Esophagus muscularis mucosa (tissue), 4 donors: ENCODE results near the gene PHKA2. TPM values are rescaled to one million over a fixed set of nuclear protein-coding genes. Genes with fewer than 3 reads are reported as not detected.

Experiments used
- DNase-seq: peaks from one replicate; pipeline ENCODE4 v3.0.0-alpha.2; 2017; ENCODE audit errors: extremely low spot score
- H3K27ac ChIP-seq, 4 donors: fragments of 200-600 bp; sonication (generic); replicated peaks in 1 of 4; 1 replicate in 3 of 4; 2 replicates in 1 of 4; pipeline ENCODE4 v1.5.1; 2016 to 2019; ENCODE audit warnings: mild to moderate bottlenecking in 1 of 4
- H3K27me3 ChIP-seq, 4 donors: fragments of 200-600 bp; sonication (generic); one replicate each; pipeline versions ENCODE4 v1.5.1 to v1.6.0; 2016 to 2019
- H3K36me3 ChIP-seq, 4 donors: fragments of 200-600 bp; sonication (generic); one replicate each; pipeline ENCODE4 v1.5.1; 2016 to 2019
- H3K4me1 ChIP-seq, 4 donors: fragments of 200-600 bp; sonication (generic); one replicate each; pipeline ENCODE4 v1.5.1; 2016 to 2019
- H3K4me3 ChIP-seq, 4 donors: fragments of 200-600 bp; sonication (generic); 1 replicate in 2 of 4; 2 replicates in 2 of 4; pipeline ENCODE4 v1.5.1; 2016 to 2019; ENCODE audit warnings: mild to moderate bottlenecking in 4 of 4, moderate library complexity in 1 of 4
- H3K9me3 ChIP-seq, 4 donors: fragments of 200-600 bp; sonication (generic); 1 replicate in 3 of 4; 2 replicates in 1 of 4; pipeline ENCODE4 v1.5.1; 2016 to 2019
- EP300 ChIP-seq: sonication (generic); formaldehyde crosslinking; IDR thresholded peaks from one replicate; pipeline ENCODE4 v1.6.1; 2017; ENCODE audit warnings: antibody characterized with exemption
- POLR2A ChIP-seq: fragments of 450-650 bp; IDR thresholded peaks from one replicate; pipeline ENCODE4 v1.6.1; 2017; ENCODE audit warnings: antibody characterized with exemption, moderate library complexity, mild to moderate bottlenecking, low read depth
- POLR2AphosphoS5 ChIP-seq, 2 donors: sonication (generic); formaldehyde crosslinking; IDR thresholded peaks; one replicate each; pipeline ENCODE4 v1.6.1; 2017; ENCODE audit warnings: antibody characterized with exemption in 2 of 2
- WGBS: methylation state at CpG from one replicate; pipeline ENCODE4 v1.1.5; 2018; 5-methylcytosine and 5-hydroxymethylcytosine counted together
- intact Hi-C: fragments of 100-400 bp; cut with DNase I; formaldehyde crosslinking; loops from one replicate; pipeline ENCODE4 v1.15.1; 2023
- total RNA-seq, 4 donors: library from RNA; depleted of rRNA; stranded (reverse); fragments of >200 nt; gene quantifications; one replicate each; pipeline versions ENCODE4 v1.1.0 to v1.2.1, GENCODE V29; 2016
- TF ChIP-seq, protein P1 (sequence below), 3 experiments: fragments of 200-600 bp in 2 of 3; fragments of 450-650 bp in 1 of 3; sonication (generic) in 2 of 3; IDR thresholded peaks; one replicate each; pipeline ENCODE4 v1.5.1; 2017 to 2019; ENCODE audit warnings: antibody characterized with exemption in 3 of 3, mild to moderate bottlenecking in 2 of 3, moderate library complexity in 1 of 3

The PHKA2 gene
- total RNA-seq, 4 donors from 2014 or later, result 9.8 to 20.7 (median 15.4) TPM

DNA sequence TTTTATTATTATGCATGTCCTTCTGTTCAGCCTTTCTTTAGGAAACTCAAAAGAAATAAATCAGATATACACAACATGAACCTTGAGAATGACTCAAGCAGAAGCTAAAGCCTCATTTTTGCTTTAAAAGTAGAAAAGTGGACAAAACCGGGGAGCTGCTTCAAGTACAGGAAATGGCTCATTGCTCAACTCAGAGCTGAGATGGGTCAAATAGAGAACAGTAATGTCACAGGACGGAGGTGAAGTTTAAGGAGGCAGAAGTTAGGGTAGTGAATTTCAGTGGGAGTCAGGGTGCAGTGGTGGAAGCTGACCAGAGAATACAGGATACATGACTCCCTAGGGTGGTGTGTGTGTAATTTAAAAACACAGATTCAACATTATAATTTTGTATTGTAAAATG is 22.2 kb downstream of the PHKA2 start:
- TF ChIP-seq, protein P1, sequence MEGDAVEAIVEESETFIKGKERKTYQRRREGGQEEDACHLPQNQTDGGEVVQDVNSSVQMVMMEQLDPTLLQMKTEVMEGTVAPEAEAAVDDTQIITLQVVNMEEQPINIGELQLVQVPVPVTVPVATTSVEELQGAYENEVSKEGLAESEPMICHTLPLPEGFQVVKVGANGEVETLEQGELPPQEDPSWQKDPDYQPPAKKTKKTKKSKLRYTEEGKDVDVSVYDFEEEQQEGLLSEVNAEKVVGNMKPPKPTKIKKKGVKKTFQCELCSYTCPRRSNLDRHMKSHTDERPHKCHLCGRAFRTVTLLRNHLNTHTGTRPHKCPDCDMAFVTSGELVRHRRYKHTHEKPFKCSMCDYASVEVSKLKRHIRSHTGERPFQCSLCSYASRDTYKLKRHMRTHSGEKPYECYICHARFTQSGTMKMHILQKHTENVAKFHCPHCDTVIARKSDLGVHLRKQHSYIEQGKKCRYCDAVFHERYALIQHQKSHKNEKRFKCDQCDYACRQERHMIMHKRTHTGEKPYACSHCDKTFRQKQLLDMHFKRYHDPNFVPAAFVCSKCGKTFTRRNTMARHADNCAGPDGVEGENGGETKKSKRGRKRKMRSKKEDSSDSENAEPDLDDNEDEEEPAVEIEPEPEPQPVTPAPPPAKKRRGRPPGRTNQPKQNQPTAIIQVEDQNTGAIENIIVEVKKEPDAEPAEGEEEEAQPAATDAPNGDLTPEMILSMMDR (IDR thresholded peaks at IDR 0.05), result no peak
- TF ChIP-seq POLR2A (no peak), POLR2AphosphoS5 (IDR thresholded peaks at IDR 0.05) (no peak), EP300 (no peak)
- intact Hi-C loops, result no loop called here
- DNase-seq, result no peak
- Histone ChIP-seq H3K27ac (no peak overlapping the region), H3K36me3 (no peaks in the 10 kb centered on the region), H3K27me3 (no peaks in the 10 kb centered on the region), H3K4me3 (no peak overlapping the region), H3K4me1 (no peaks in the 10 kb centered on the region), H3K9me3 (no peaks in the 10 kb centered on the region)
- 64% methylated on average over 2 of the region's 2 CpGs for WGBS

DNA sequence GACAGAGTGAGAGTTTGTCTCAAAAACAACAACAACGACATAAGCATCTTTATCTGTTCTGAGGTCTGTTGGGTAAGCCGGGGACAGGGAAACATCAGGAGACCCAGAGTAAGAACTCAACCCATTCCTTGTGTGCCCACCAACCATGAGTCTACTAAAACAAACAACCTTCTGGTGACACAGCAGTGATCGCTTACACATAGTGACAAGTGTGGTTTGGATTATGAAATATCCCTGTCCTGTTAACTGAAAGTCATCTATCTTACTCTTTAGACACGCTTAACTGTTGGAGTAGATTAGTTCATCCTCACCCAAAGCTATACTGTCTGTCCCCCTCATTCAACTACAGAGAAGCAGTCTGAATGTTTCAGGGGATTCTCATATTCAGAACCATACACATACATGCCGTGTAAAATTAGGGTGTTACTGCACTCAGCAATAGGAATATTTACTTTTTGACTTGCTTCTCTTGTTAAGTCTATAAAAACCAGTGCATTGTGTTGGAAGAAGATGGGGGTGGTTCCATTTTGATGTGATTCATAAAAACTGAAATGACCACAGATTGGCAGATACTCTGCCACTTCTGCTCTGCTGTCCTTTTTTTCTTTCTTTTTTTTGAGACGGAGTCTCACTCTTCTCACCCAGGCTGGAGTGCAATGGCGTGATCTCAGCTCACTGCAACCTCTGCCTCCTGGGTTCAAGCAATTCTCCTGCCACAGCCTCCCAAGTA is 27.4 kb downstream of the PHKA2 start:
- DNase-seq, result no peak
- intact Hi-C loops, result no loop called here
- peaks cover 0 to 4% (median 0%) of the 10 kb centered on the region in 4 donors for H3K36me3 ChIP-seq
- WGBS, result 85% methylated on average over 7 of the region's 7 CpGs
- TF ChIP-seq POLR2AphosphoS5 (IDR thresholded peaks at IDR 0.05) (no peak), EP300 (no peak), POLR2A (no peak)
- TF ChIP-seq, protein P1 (IDR thresholded peaks at IDR 0.05), result no peak
- no peak overlapping the region for H3K27ac ChIP-seq
- H3K4me3 ChIP-seq, result no peak overlapping the region
- H3K4me1 ChIP-seq, result no peaks in the 10 kb centered on the region
- H3K27me3 ChIP-seq, result no peaks in the 10 kb centered on the region
- H3K9me3 ChIP-seq, result no peaks in the 10 kb centered on the region

DNA sequence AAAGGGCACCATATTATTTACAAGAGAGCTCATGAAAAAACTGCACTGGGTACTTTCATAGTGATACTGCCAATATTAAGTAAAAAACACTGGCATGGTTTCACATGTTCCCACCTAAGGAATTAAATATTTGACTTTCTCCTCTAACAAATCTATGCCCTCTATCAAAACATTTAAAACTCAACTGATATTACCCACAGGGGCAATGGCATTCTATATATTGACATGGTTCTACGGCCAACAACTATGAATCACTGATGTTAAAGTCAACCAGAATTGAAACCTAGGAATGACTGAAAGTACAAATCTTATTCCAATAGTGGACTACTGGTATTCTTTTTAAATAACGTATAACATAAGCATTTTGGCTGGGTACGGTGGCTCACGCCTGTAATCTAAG is 28.2 kb downstream of the PHKA2 start:
- no peaks in the 10 kb centered on the region for H3K4me1 ChIP-seq
- WGBS, result 83% methylated on average over 4 of the region's 4 CpGs
- DNase-seq, result no peak
- no peak overlapping the region for H3K4me3 ChIP-seq
- H3K36me3 ChIP-seq, result peaks cover 0 to 12% (median 3%) of the 10 kb centered on the region in 4 donors
- H3K9me3 ChIP-seq, result no peaks in the 10 kb centered on the region
- no peaks in the 10 kb centered on the region for H3K27me3 ChIP-seq
- H3K27ac ChIP-seq, result no peak overlapping the region
- TF ChIP-seq, protein P1 (IDR thresholded peaks at IDR 0.05), result no peak
- intact Hi-C loops, result no loop called here

DNA sequence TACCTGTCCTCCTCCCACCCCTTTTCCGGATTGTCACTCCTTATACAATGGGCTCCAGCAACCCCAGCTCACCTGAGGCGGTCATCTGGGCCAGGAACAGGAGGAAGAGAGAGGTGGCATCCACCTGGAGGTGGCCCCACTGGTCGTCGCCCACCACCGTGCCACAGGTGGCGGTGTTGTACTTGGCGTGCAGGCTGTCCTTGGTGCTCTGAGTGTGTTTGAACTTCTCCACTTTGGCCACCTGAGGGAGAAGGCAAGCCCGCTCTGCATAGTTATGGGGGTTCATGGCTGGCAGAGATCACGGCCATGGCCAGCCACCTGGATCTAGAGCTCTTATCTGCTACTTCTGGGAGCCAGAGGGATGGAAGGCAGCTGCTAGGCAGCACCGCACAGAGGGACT is 32.9 kb downstream of the PHKA2 start:
- Histone ChIP-seq H3K4me1 (no peaks in the 10 kb centered on the region), H3K9me3 (no peaks in the 10 kb centered on the region), H3K27me3 (no peaks in the 10 kb centered on the region), H3K36me3 (peaks cover 0 to 32% (median 10%) of the 10 kb centered on the region in 4 donors), H3K4me3 (no peak overlapping the region), H3K27ac (no peak overlapping the region)
- WGBS, result 83% methylated on average over 10 of the region's 10 CpGs
- DNase-seq, result no peak
- TF ChIP-seq EP300, result no peak
- TF ChIP-seq POLR2A, result no peak
- no peak for TF ChIP-seq POLR2AphosphoS5 (IDR thresholded peaks at IDR 0.05)
- intact Hi-C loops, result no loop called here

DNA sequence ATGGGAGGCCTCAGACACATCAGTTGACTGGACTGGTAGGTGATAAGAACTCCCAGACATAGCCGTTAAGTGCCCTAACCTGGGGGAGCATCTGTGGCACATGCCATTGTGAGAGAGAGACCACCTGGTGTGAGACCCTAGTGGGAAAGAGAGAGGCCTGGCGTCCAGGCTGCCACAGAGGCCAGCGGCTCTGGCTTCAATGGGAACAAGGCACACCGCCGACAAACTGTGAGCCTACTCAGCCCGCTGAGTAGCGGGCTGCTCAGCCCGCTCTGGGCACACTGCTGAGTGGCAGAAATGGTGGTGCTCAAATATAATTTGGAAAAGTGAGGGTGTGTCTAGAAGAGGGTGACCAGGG is 34.0 kb downstream of the PHKA2 start:
- TF ChIP-seq, protein P1 (IDR thresholded peaks at IDR 0.05), result no peak
- no peak for TF ChIP-seq POLR2AphosphoS5 (IDR thresholded peaks at IDR 0.05)
- no peak for TF ChIP-seq POLR2A
- no peak for TF ChIP-seq EP300
- H3K9me3 ChIP-seq, result no peaks in the 10 kb centered on the region
- H3K27me3 ChIP-seq, result no peaks in the 10 kb centered on the region
- no peak overlapping the region for H3K4me3 ChIP-seq
- peaks cover 0 to 33% (median 11%) of the 10 kb centered on the region in 4 donors for H3K36me3 ChIP-seq
- no peak overlapping the region for H3K27ac ChIP-seq
- 80% methylated on average over 8 of the region's 8 CpGs for WGBS
- no peaks in the 10 kb centered on the region for H3K4me1 ChIP-seq
- no peak for DNase-seq
- intact Hi-C loops, result no loop called here
